ENCODE data around the gene EIF2A. TPM values are rescaled to one million over a fixed set of nuclear protein-coding genes. Genes with fewer than 3 reads are reported as not detected.
"Not testable (repeated sequence)": the region's sequence is repeated elsewhere in the genome, so short reads cannot be mapped to it uniquely, and the experiment has no call there.

Gene EIF2A
- total and polyA plus RNA-seq, 9 of the 15 experiments (the other 6 are each of a cell fraction or from before 2014, with no cell fraction given) = 106 to 192 (median 168) TPM

DNA sequence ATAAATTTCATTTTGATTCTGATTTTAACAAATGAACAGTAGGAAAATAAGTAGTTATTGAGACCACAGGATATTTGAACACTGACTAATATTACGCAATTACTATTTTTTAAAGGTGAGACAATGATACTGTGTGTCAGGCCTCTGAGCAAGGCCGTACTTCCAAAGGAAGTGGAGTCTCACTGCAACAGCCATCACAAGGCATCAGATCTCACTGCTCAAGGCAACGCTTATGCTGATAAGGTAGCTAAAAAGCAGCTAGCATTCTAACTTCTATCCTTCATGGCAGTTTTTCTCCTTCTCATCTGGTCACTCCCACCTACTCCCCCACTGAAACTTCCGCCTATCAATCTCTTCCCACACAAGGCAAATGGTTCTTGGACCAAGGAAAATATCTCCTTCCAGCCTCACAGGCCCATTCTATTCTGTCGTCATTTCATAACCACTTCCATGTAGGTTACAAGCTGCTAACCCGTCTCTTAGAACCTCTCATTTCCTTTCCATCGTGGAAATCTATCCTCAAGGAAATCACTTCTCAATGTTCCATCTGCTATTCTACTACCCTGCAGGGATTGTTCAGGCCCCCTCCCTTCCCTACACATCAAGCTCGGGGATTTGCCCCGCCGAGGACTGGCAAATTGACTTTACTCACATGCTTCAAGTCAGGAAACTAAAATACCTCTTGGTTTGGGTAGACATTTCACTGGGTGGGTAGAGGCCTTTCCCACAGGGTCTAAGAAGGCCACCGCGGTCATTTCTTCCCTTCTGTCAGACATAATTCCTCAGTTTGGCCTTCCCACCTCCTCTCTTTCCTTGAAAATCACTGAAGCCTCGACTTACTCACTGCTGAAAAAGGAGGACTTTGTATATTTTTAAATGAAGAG, 54.3 kb downstream of the EIF2A start:
- H2AFZ ChIP-seq (ENCODE audit: low read depth, low read length) = peak overlapping the region; percentile 34; the same call in 1 of the 2 replicates
- H3K9me3 ChIP-seq (replicated peaks; ENCODE audit: control insufficient read depth, insufficient read depth, low read depth, low read length); H3K9me1 ChIP-seq (ENCODE audit: control insufficient read depth, insufficient read depth, low read length); H4K20me1 ChIP-seq (replicated peaks; ENCODE audit: control insufficient read depth, insufficient read depth, low read length); H3K27me3 ChIP-seq (ENCODE audit: control insufficient read depth in 2 of 2, insufficient read depth in 2 of 2, low read length in 2 of 2); H3K36me3 ChIP-seq (ENCODE audit: control insufficient read depth, insufficient read depth, low read length); CTCF ChIA-PET (ENCODE audit: low intra/inter-chr PET ratio); in situ Hi-C loops (cut with MboI): not testable (repeated sequence)
- TSS peak; percentile 42 for BruUV-seq (replicated peaks)
- WGBS (ENCODE audit: insufficient coverage, low coverage, missing lambda C conversion rate) = under 1% methylated on average over 11 of the region's 13 CpGs
- intact Hi-C loops (cut with micrococcal nuclease) = loop anchor here (1.0 to 10.0 kb wide), 4 partner anchors 56 to 1674 kb away; partner anchors contain the start of gene ERICH6
- peak overlapping the region; percentile 79 for H3K27ac ChIP-seq (ENCODE audit: extremely low read depth, low read depth, low read length)
- POLR2A ChIA-PET = interaction anchor here (0.7 kb wide), 1 partner anchor 335 kb away, joined by 3 read pairs; no protein-coding TSS in a partner anchor
- peak overlapping the region; percentile 65 to 80; a peak in 3 of 4 replicates for H3K9ac ChIP-seq (ENCODE audit: insufficient read depth in 1 of 2, low read depth in 2 of 2, low read length in 2 of 2)
- peak; percentile 15 for ATAC-seq
- H3K4me1 ChIP-seq (replicated peaks in 1 of 2; ENCODE audit: control insufficient read depth in 2 of 2, insufficient read depth in 2 of 2, low read length in 2 of 2) = peaks cover 12 to 35% of the 10 kb centered on the region in 2 experiments
- peak overlapping the region; percentile 75 for H3K4me2 ChIP-seq (ENCODE audit: insufficient read depth, low read length)
- H3K79me2 ChIP-seq (ENCODE audit: control insufficient read depth, insufficient read depth, low read length) = peaks cover 97% of the 10 kb centered on the region
- peak; percentile 89 for FAIRE-seq
- peak; percentile 27 to 82 (median 40) for DNase-seq (ENCODE audit: extremely low read depth in 1 of 4, low spot score in 3 of 4)
- H3K4me3 ChIP-seq = peak overlapping the region; percentile 94
- TF ChIP-seq CEBPB (tag; IDR thresholded peaks at IDR 0.05) = peak; percentile 98
- 0 out of 2 replicates have a peak, but pooled peaks have one; percentile 32 for TF ChIP-seq POLR2G (IDR thresholded peaks at IDR 0.05; ENCODE audit: low read depth, low read length)
- 0 out of 2 replicates have a peak, but pooled peaks have one; percentile 11 for TF ChIP-seq ZKSCAN8 (CRISPR knock-in tag; IDR thresholded peaks at IDR 0.05)
- TF ChIP-seq, protein P1, sequence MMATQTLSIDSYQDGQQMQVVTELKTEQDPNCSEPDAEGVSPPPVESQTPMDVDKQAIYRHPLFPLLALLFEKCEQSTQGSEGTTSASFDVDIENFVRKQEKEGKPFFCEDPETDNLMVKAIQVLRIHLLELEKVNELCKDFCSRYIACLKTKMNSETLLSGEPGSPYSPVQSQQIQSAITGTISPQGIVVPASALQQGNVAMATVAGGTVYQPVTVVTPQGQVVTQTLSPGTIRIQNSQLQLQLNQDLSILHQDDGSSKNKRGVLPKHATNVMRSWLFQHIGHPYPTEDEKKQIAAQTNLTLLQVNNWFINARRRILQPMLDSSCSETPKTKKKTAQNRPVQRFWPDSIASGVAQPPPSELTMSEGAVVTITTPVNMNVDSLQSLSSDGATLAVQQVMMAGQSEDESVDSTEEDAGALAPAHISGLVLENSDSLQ (IDR thresholded peaks at IDR 0.05) = peak; percentile 91
- TF ChIP-seq POLR2B (IDR thresholded peaks at IDR 0.05; ENCODE audit: low read depth, partially characterized antibody) = peak; percentile 52
- TF ChIP-seq NCOR1 (IDR thresholded peaks at IDR 0.05) = peak; percentile 80
- TF ChIP-seq HDAC3 (IDR thresholded peaks at IDR 0.05; ENCODE audit: borderline replicate concordance, partially characterized antibody) = peak; percentile 23
- TF ChIP-seq, protein P2, sequence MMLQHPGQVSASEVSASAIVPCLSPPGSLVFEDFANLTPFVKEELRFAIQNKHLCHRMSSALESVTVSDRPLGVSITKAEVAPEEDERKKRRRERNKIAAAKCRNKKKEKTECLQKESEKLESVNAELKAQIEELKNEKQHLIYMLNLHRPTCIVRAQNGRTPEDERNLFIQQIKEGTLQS (IDR thresholded peaks at IDR 0.05) = peak; percentile 41
- TF ChIP-seq, protein P2 (CRISPR knock-in tag; conservative IDR thresholded peaks at IDR 0.05) = not testable (repeated sequence)
- TF ChIP-seq NRF1 (conservative IDR thresholded peaks at IDR 0.05 in 1 of 2, IDR thresholded peaks at IDR 0.05 in 1 of 2) = peak in 1 of 2 experiments; percentile 48; a peak in 2 of 4 replicates
- TF ChIP-seq ZNF668 (CRISPR knock-in tag; IDR thresholded peaks at IDR 0.05) = peak; percentile 28; the same call in 1 of the 2 replicates
- TF ChIP-seq GABPB1 (CRISPR knock-in tag; IDR thresholded peaks at IDR 0.05) = 0 out of 2 replicates have a peak, but pooled peaks have one; percentile 15
- TF ChIP-seq RBFOX2 (IDR thresholded peaks at IDR 0.05; ENCODE audit: low read depth, low read length) = peak; percentile 40; the same call in 1 of the 2 replicates
- TF ChIP-seq EGR1 (conservative IDR thresholded peaks at IDR 0.05) = peak; percentile 96
- TF ChIP-seq CCNT2 (IDR thresholded peaks at IDR 0.05; ENCODE audit: borderline replicate concordance, extremely low read depth, insufficient read length, low read depth, low read length) = peak; percentile 23
- peak in 1 of 2 experiments; percentile 82; a peak in 2 of 4 replicates for TF ChIP-seq HDAC1 (IDR thresholded peaks at IDR 0.05)
- TF ChIP-seq, protein P3, sequence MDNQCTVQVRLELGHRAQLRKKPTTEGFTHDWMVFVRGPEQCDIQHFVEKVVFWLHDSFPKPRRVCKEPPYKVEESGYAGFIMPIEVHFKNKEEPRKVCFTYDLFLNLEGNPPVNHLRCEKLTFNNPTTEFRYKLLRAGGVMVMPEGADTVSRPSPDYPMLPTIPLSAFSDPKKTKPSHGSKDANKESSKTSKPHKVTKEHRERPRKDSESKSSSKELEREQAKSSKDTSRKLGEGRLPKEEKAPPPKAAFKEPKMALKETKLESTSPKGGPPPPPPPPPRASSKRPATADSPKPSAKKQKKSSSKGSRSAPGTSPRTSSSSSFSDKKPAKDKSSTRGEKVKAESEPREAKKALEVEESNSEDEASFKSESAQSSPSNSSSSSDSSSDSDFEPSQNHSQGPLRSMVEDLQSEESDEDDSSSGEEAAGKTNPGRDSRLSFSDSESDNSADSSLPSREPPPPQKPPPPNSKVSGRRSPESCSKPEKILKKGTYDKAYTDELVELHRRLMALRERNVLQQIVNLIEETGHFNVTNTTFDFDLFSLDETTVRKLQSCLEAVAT (IDR thresholded peaks at IDR 0.05) = peak in 1 of 2 experiments; percentile 87; a peak in 2 of 4 replicates
- TF ChIP-seq SMARCE1 (IDR thresholded peaks at IDR 0.05) = peak; percentile 90
- TF ChIP-seq SUPT5H (IDR thresholded peaks at IDR 0.05) = peak; percentile 54; the same call in 1 of the 2 replicates
